OCI-LY1 (cell line): ENCODE data around the gene ZZZ3.

ENCODE experiments used
- CTCF ChIP-seq: fragments of 200-600 bp; sonication (generic), shearing (Covaris generic); IDR thresholded peaks from 2 replicates; pipeline ENCODE4 v1.5.1; 2017; ENCODE audit warnings: mild to moderate bottlenecking, antibody characterized with exemption, low read length, moderate library complexity, mixed read lengths
- EZH2 ChIP-seq: fragments of 200-600 bp; sonication (generic), shearing (Covaris generic); IDR thresholded peaks from 2 replicates; pipeline ENCODE4 v1.8.0; 2017; ENCODE audit warnings: borderline replicate concordance, mixed run types, mild to moderate bottlenecking, antibody characterized with exemption, low read length, moderate library complexity, mixed read lengths

GRCh38 chr1:77709727-77710126 lies 27.3 kb upstream of the ZZZ3 start:
- TF ChIP-seq CTCF (no peak), EZH2 (no peak)
